Measurements from ENCODE around the gene NEDD1. TPM values are rescaled to one million over a fixed set of nuclear protein-coding genes. Genes with fewer than 3 reads are reported as not detected.
A peak's percentile ranks its signal among the peaks of the same experiment; 100 is the strongest.

NEDD1 gene
- total RNA-seq, 4 donors from 2014 or later, result 8.8 to 20.8 (median 14.7) TPM

DNA sequence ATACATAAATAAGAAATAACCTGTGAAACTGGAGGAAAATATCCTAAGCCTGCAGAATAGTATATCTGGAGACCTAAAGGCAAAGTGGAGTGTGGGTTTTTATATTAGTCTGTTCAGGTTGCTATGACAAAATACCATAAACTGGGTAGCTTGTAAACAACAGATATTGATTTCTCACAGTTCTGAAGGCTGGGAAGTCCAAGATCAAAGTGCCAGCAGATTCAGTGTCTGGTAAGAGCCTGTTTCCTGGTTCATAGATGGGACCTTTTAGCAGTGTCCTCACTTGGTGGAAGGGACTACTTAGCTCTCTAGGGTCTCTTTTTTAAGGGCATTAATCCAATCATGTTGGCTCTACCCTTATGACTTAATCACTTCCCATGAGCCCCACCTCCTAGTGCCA is 25.4 kb upstream of the NEDD1 start:
- ATAC-seq (ENCODE audit: low FRiP score) (no peak), DNase-seq (ENCODE audit: low spot score) (no peak)
- TF ChIP-seq, protein P1, sequence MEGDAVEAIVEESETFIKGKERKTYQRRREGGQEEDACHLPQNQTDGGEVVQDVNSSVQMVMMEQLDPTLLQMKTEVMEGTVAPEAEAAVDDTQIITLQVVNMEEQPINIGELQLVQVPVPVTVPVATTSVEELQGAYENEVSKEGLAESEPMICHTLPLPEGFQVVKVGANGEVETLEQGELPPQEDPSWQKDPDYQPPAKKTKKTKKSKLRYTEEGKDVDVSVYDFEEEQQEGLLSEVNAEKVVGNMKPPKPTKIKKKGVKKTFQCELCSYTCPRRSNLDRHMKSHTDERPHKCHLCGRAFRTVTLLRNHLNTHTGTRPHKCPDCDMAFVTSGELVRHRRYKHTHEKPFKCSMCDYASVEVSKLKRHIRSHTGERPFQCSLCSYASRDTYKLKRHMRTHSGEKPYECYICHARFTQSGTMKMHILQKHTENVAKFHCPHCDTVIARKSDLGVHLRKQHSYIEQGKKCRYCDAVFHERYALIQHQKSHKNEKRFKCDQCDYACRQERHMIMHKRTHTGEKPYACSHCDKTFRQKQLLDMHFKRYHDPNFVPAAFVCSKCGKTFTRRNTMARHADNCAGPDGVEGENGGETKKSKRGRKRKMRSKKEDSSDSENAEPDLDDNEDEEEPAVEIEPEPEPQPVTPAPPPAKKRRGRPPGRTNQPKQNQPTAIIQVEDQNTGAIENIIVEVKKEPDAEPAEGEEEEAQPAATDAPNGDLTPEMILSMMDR (IDR thresholded peaks at IDR 0.05), result no peak

DNA sequence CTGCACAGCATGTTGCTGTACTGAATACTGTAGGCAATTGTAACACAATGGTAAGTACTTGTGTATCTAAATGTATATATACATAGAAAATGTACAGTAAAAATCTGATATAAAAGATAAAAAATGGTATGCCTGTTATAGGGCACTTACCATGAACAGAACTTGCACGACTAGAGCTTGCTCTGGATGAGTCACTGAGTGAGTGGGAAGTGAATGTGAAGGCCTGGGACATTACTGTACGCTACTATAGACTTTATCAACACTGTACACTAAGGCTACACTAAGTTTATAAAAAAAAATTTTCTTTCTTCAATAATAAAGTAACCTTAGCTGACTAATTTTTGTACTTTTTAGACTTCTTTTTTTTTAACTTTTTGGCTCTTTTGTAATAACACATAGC is 24.2 kb upstream of the NEDD1 start:
- ATAC-seq (ENCODE audit: low FRiP score) (no peak), DNase-seq (ENCODE audit: low spot score) (no peak)
- TF ChIP-seq, protein P1 (IDR thresholded peaks at IDR 0.05), result no peak

DNA sequence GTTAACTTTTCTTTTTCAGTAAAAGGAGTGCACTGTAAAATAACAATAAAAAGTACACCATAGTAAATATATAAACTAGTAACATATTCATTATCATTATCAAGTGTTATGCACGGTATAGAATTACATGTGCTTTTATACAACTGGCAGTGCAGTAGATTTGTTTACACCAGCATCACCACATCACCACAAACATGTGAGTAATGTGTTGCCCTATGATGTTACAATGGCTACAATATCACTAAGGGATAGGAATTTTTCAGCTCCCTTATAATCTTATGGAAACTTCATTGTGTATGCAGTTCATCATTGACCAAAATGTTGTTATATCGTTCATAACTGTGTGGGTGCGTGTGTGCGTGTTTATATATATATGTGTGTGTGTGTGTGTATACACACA is 23.5 kb upstream of the NEDD1 start:
- DNase-seq (ENCODE audit: low spot score), result no peak
- no peak for ATAC-seq (ENCODE audit: low FRiP score)
- TF ChIP-seq, protein P1 (IDR thresholded peaks at IDR 0.05), result no peak

DNA sequence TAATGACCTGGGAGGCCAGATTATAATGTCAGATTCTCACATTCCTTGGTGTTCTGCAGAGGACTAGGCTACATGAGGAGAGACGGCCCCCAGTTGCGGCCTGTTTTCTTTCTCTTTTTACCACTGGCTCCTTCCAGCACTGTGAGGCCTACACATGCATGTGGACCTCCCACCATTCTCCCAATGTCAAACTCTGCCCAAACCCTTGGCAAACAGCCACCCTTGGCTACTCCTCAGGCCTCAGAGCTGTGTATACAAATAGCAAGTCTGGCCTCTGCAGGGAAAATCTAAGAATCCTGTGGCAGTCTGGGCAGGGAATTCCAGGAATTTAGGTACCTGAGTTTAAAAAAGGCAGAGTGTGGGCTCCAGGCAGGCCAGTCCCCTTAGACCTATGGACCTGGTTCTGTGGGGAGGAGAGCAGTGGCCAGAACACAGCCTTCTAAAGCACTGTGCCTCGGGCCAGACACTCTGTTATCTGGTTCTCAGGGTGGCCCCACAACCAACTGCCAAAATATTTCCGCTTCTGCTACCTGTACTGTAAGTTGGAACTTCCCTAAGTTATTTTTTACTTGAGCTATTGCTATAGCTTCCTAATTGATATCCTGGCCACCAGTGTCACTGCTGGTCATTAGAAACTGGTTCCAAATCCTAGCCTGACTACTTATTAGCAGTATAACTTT is 19.9 kb upstream of the NEDD1 start:
- ATAC-seq (ENCODE audit: low FRiP score), result no peak
- TF ChIP-seq, protein P1 (IDR thresholded peaks at IDR 0.05), result no peak
- no peak for DNase-seq (ENCODE audit: low spot score)

DNA sequence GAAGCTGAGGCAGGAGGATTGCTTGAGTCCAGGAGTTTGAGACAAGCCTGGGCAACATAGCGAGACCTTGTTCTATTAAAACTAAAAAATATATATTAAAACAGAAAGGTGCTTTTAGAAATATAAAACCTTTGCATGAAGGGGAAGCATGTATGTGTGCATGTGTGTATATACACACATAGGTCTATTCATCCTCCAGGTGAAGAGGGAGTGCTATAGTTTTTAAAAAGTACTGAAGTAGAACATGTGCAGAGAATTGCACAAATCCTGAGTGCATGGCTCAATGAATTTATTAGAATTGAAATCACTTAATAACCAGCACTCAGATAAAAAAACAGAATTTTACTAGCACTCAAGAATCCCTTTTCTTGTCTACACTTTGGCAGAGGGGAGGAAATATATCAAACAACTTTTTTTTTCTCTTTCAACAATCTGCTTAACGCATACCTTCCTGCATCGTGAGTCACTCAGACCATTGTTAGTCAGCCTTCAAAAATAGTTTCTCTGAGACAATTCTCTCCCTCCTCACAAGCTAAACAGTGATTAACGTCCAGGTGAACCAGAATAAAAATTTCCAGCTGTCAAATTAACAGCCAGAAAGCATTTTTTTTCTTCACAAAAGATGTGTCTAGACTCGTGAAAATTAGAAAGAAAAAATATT is 17.7 kb upstream of the NEDD1 start:
- DNase-seq (ENCODE audit: low spot score) (no peak), ATAC-seq (ENCODE audit: low FRiP score) (peak; percentile 68)
- TF ChIP-seq, protein P1 (IDR thresholded peaks at IDR 0.05), result no peak

DNA sequence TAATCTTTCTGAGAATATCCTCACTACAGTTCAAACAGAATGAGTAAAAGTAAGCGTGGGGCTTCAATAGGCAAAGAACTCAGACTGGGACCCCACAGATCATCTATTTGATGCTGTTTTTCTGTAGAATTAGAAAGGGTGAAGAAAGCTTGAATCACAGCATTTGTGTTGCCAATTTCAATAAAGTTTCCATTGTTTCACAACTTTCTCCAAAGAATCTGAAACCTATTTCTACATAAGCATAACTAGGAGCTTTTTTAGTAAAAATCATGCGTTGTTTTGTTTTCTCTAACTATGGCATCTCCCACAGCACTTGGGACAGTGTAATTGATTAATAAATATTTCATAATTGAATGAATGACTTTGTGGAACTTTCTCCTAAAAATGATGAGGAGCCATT is 16.7 kb upstream of the NEDD1 start:
- TF ChIP-seq, protein P1 (IDR thresholded peaks at IDR 0.05), result no peak
- DNase-seq (ENCODE audit: low spot score) (no peak), ATAC-seq (ENCODE audit: low FRiP score) (no peak)

DNA sequence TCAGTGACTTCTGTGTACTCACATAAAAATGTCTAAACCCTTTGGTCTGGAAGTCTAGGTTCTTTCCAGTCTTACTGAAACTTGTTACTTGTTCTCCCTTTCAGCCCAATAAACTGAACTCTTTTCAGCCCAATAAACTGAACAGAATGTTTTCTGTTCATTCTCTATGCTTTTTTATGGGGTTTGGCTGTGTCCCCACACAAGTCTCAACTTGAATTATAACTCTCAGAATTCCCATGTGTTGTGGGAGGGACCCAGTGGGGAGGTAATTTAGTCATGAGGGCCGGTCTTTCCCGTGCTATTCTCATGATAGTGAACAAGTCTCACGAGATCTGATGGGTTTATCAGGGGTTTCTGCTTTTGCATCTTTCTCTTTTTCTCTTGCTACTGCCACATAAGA is 15.0 kb upstream of the NEDD1 start:
- DNase-seq (ENCODE audit: low spot score) (no peak), ATAC-seq (ENCODE audit: low FRiP score) (no peak)
- TF ChIP-seq, protein P1 (IDR thresholded peaks at IDR 0.05), result no peak
